H9 (cell line): ENCODE measurements around the gene ARPC4. TPM values are rescaled to one million over a fixed set of nuclear protein-coding genes. Genes with fewer than 3 reads are reported as not detected.

Source experiments
- DNase-seq: peaks from one replicate; pipeline ENCODE4 v3.0.0-alpha.2; 2017
- H2AFZ ChIP-seq: one replicate; pipeline ENCODE4 v1.6.1; 2013; ENCODE audit warnings: mild to moderate bottlenecking, low read length, control low read depth, moderate library complexity
- H2AK5ac ChIP-seq: 2 replicates; pipeline ENCODE4 v1.6.1; 2013; ENCODE audit warnings: low read length, control low read depth, mixed read lengths; ENCODE audit not compliant: insufficient read length
- H2BK120ac ChIP-seq: one replicate; pipeline ENCODE4 v1.6.1; 2013; ENCODE audit warnings: low read depth, mild to moderate bottlenecking, low read length, control low read depth, inconsistent platforms; ENCODE audit not compliant: poor library complexity, severe bottlenecking
- H2BK12ac ChIP-seq: 2 replicates; pipeline ENCODE4 v1.6.1; 2013; ENCODE audit warnings: low read length, control low read depth, mixed read lengths, low read depth; ENCODE audit not compliant: insufficient read length
- H2BK15ac ChIP-seq: 2 replicates; pipeline ENCODE4 v1.6.1; 2013; ENCODE audit warnings: low read depth, low read length, control low read depth
- H2BK20ac ChIP-seq: one replicate; pipeline ENCODE4 v1.6.1; 2013; ENCODE audit warnings: low read depth, mild to moderate bottlenecking, low read length, control low read depth, inconsistent platforms; ENCODE audit not compliant: poor library complexity, severe bottlenecking
- H2BK5ac ChIP-seq: 2 replicates; pipeline ENCODE4 v1.6.1; 2013; ENCODE audit warnings: low read length, control low read depth, mixed read lengths; ENCODE audit not compliant: insufficient read length
- H3K14ac ChIP-seq: 2 replicates; pipeline ENCODE4 v1.6.1; 2013; ENCODE audit warnings: low read length, control low read depth; ENCODE audit not compliant: insufficient read depth
- H3K18ac ChIP-seq: 2 replicates; pipeline ENCODE4 v1.6.1; 2013; ENCODE audit warnings: low read depth, mild to moderate bottlenecking, mixed read lengths, low read length, control low read depth; ENCODE audit not compliant: insufficient read length
- H3K23ac ChIP-seq: 2 replicates; pipeline ENCODE4 v1.6.1; 2013; ENCODE audit warnings: low read length, control low read depth, mixed read lengths, low read depth; ENCODE audit not compliant: insufficient read length
- H3K23me2 ChIP-seq: 2 replicates; pipeline ENCODE4 v1.6.1; 2013; ENCODE audit warnings: low read depth, mild to moderate bottlenecking, mixed read lengths, low read length, control low read depth; ENCODE audit not compliant: insufficient read length, poor library complexity, severe bottlenecking
- H3K27ac ChIP-seq: 2 replicates; pipeline ENCODE4 v1.5.1; 2013; ENCODE audit warnings: low read length, control low read depth, mixed read lengths, low read depth; ENCODE audit not compliant: insufficient read length
- H3K27me3 ChIP-seq: 2 replicates; pipeline ENCODE4 v1.6.1; 2013; ENCODE audit warnings: low read length, control low read depth, inconsistent platforms; ENCODE audit not compliant: insufficient read depth
- H3K4ac ChIP-seq: 2 replicates; pipeline ENCODE4 v1.6.1; 2013; ENCODE audit warnings: low read depth, mild to moderate bottlenecking, control low read depth, inconsistent platforms, low read length, moderate library complexity
- H3K4me1 ChIP-seq: 2 replicates; pipeline ENCODE4 v1.6.1; 2013; ENCODE audit warnings: low read length, control low read depth, inconsistent platforms; ENCODE audit not compliant: insufficient read depth
- H3K4me2 ChIP-seq: 2 replicates; pipeline ENCODE4 v1.6.1; 2013; ENCODE audit warnings: low read length, control low read depth, mixed read lengths; ENCODE audit not compliant: insufficient read length, insufficient read depth
- H3K56ac ChIP-seq: 2 replicates; pipeline ENCODE4 v1.6.1; 2013; ENCODE audit warnings: low read depth, mild to moderate bottlenecking, mixed read lengths, low read length, control low read depth; ENCODE audit not compliant: insufficient read length
- H3K79me1 ChIP-seq: 2 replicates; pipeline ENCODE4 v1.6.1; 2013; ENCODE audit warnings: low read depth, mild to moderate bottlenecking, moderate library complexity, low read length, control low read depth, inconsistent platforms; ENCODE audit not compliant: insufficient read depth, poor library complexity, severe bottlenecking
- H3K79me2 ChIP-seq: 2 replicates; pipeline ENCODE4 v1.6.1; 2013; ENCODE audit warnings: low read length, control low read depth, inconsistent platforms; ENCODE audit not compliant: insufficient read depth
- H3K9ac ChIP-seq: 2 replicates; pipeline ENCODE4 v1.6.1; 2013; ENCODE audit warnings: low read length, control low read depth, mixed read lengths; ENCODE audit not compliant: insufficient read length; ENCODE audit errors: extremely low read depth
- H3K9me3 ChIP-seq: one replicate; pipeline ENCODE4 v1.6.1; 2013; ENCODE audit warnings: low read depth, low read length, inconsistent platforms; ENCODE audit not compliant: control insufficient read depth
- H3T11ph ChIP-seq: one replicate; pipeline ENCODE4 v1.6.1; 2013; ENCODE audit warnings: mild to moderate bottlenecking, low read length, control low read depth, inconsistent platforms
- H4K20me1 ChIP-seq: one replicate; pipeline ENCODE4 v1.6.1; 2013; ENCODE audit not compliant: control insufficient read depth, insufficient read length, insufficient read depth
- H4K5ac ChIP-seq: 2 replicates; pipeline ENCODE4 v1.6.1; 2013; ENCODE audit warnings: low read depth, mild to moderate bottlenecking, mixed read lengths, low read length, control low read depth; ENCODE audit not compliant: insufficient read length
- H4K8ac ChIP-seq: replicated peaks from 2 replicates; pipeline ENCODE4 v1.6.1; 2013; ENCODE audit warnings: low read length, control low read depth, mixed read lengths, low read depth; ENCODE audit not compliant: insufficient read length
- H4K91ac ChIP-seq: 2 replicates; pipeline ENCODE4 v1.6.1; 2013; ENCODE audit warnings: low read depth, mild to moderate bottlenecking, moderate library complexity, mixed read lengths, low read length, control low read depth; ENCODE audit not compliant: insufficient read length
- H3K27ac Mint-ChIP-seq, 3 experiments: 2 replicates in 2 of 3; 3 replicates in 1 of 3; pipeline ENCODE4 v1.8.0; 2020 to 2021; ENCODE audit warnings: mixed read lengths in 3 of 3, mild to moderate bottlenecking in 1 of 3, moderate library complexity in 1 of 3
- H3K27me3 Mint-ChIP-seq: 2 replicates; pipeline ENCODE4 v1.8.0; 2021; ENCODE audit warnings: low read depth, mild to moderate bottlenecking, moderate library complexity, mixed read lengths
- H3K36me3 Mint-ChIP-seq, 3 experiments: 2 replicates in 2 of 3; 3 replicates in 1 of 3; pipeline ENCODE4 v1.8.0; 2020 to 2021; ENCODE audit warnings: low read depth in 3 of 3, mixed read lengths in 3 of 3; ENCODE audit not compliant: insufficient read depth in 1 of 3
- H3K4me1 Mint-ChIP-seq, 2 experiments: 2 replicates each; pipeline ENCODE4 v1.8.0; 2020; ENCODE audit warnings: mixed read lengths in 2 of 2
- H3K4me3 Mint-ChIP-seq, 2 experiments: 2 replicates in 1 of 2; 3 replicates in 1 of 2; pipeline ENCODE4 v1.8.0; 2020 to 2021; ENCODE audit warnings: mild to moderate bottlenecking in 2 of 2, mixed read lengths in 2 of 2, moderate library complexity in 1 of 2
- H3K9me3 Mint-ChIP-seq, 2 experiments: 2 replicates in 1 of 2; 3 replicates in 1 of 2; pipeline ENCODE4 v1.8.0; 2020; ENCODE audit warnings: mild to moderate bottlenecking in 2 of 2, mixed read lengths in 2 of 2, moderate library complexity in 1 of 2
- CTCF ChIP-seq: fragments of 200-600 bp; sonication (generic); conservative IDR thresholded peaks from 3 replicates; pipeline ENCODE4 v1.8.0; 2021; ENCODE audit warnings: antibody characterized with exemption, mild to moderate bottlenecking
- WGBS: extraction: QIAGEN DNeasy Blood & Tissue Kit; methylation state at CpG from one replicate; pipeline ENCODE4 v1.1.7; 2013; ENCODE audit warnings: missing lambda C conversion rate, low lambda C conversion rate, mixed read lengths; ENCODE audit not compliant: insufficient read length; ENCODE audit errors: extremely low coverage; 5-methylcytosine and 5-hydroxymethylcytosine counted together
- total RNA-seq: library from RNA; stranded (reverse); gene quantifications from 2 replicates; pipeline ENCODE4 v1.2.1, GENCODE V29; 2021

Gene ARPC4
- total RNA-seq, 1 experiment from 2014 or later: 161 TPM

- no peak overlapping the region for H3K9ac ChIP-seq
- no CpG with 5 or more reads among the region's 6 CpGs for WGBS
These were observed 5.2 kb upstream of the ARPC4 start for GRCh38 chr3:9787714-9788113.

More at GRCh38 chr3:9787714-9788113, 5.2 kb upstream of the ARPC4 start:
- H3T11ph ChIP-seq: no peak overlapping the region
- no peak overlapping the region for H4K5ac ChIP-seq
- DNase-seq: no peak
- H3K14ac ChIP-seq: no peak overlapping the region
- H3K56ac ChIP-seq: no peak overlapping the region
- H2BK20ac ChIP-seq: no peak overlapping the region
- no peak overlapping the region for H4K8ac ChIP-seq
- H3K27ac ChIP-seq: no peak overlapping the region
- no peaks in the 10 kb centered on the region for H3K79me1 ChIP-seq
- H3K4ac ChIP-seq: no peak overlapping the region
- H3K18ac ChIP-seq: no peak overlapping the region
- Mint-ChIP-seq H3K27ac (no peak overlapping the region; a peak in 1 of 7 replicates), H3K4me1 (peaks cover 4% of the 10 kb centered on the region in 2 experiments; a peak in 3 of 4 replicates), H3K9me3 (no peaks in the 10 kb centered on the region), H3K4me3 (no peak overlapping the region), H3K27me3 (no peaks in the 10 kb centered on the region), H3K36me3 (peaks cover 25 to 67% (median 66%) of the 10 kb centered on the region in 3 experiments; a peak in 6 of 7 replicates)
- no peak overlapping the region for H2BK15ac ChIP-seq
- no peaks in the 10 kb centered on the region for H3K27me3 ChIP-seq
- no peak overlapping the region for H3K4me2 ChIP-seq
- no peaks in the 10 kb centered on the region for H3K79me2 ChIP-seq
- no peaks in the 10 kb centered on the region for H3K23me2 ChIP-seq
- no peak overlapping the region for H2BK5ac ChIP-seq
- H3K9me3 ChIP-seq: no peaks in the 10 kb centered on the region
- no peak for TF ChIP-seq CTCF
- no peak overlapping the region for H2BK12ac ChIP-seq
- H4K91ac ChIP-seq: no peak overlapping the region
- H2AFZ ChIP-seq: no peak overlapping the region
- H3K23ac ChIP-seq: no peak overlapping the region
- H2BK120ac ChIP-seq: no peak overlapping the region
- H2AK5ac ChIP-seq: no peak overlapping the region
- H3K4me1 ChIP-seq: no peaks in the 10 kb centered on the region
- no peaks in the 10 kb centered on the region for H4K20me1 ChIP-seq
